ENCODE results near the gene DENND2D.
A peak's percentile ranks its signal among the peaks of the same experiment; 100 is the strongest.

DENND2D gene

GRCh38 chr1:111179968-111180533 lies 20.4 kb downstream of the DENND2D start:
- no peak for DNase-seq

GRCh38 chr1:111176678-111177077 lies 23.8 kb downstream of the DENND2D start:
- no peak for DNase-seq

GRCh38 chr1:111175349-111175748 lies 25.1 kb downstream of the DENND2D start:
- DNase-seq = no peak

- DNase-seq = no peak
These were observed 26.4 kb downstream of the DENND2D start for GRCh38 chr1:111174070-111174469.

GRCh38 chr1:111172463-111172862 lies 28.0 kb downstream of the DENND2D start:
- DNase-seq = no peak

- no peak for DNase-seq
These were observed 36.3 kb downstream of the DENND2D start for GRCh38 chr1:111164151-111164550.

- no peak for DNase-seq
These were observed 37.1 kb downstream of the DENND2D start for GRCh38 chr1:111163363-111163762.

- no peak for DNase-seq
These were observed 38.0 kb downstream of the DENND2D start for GRCh38 chr1:111162488-111162880.

- no peak for DNase-seq
These were observed 38.5 kb downstream of the DENND2D start for GRCh38 chr1:111161843-111162487.

- no peak for DNase-seq
These were observed 43.0 kb downstream of the DENND2D start for GRCh38 chr1:111157431-111157830.

GRCh38 chr1:111154021-111154999 lies 46.1 kb downstream of the DENND2D start:
- DNase-seq = no peak

- no peak for DNase-seq
These were observed 48.6 kb downstream of the DENND2D start for GRCh38 chr1:111151838-111152237.

- DNase-seq = no peak
These were observed 52.0 kb downstream of the DENND2D start for GRCh38 chr1:111148376-111148881.

GRCh38 chr1:111147948-111148347 lies 52.5 kb downstream of the DENND2D start:
- no peak for DNase-seq

GRCh38 chr1:111145963-111146768 lies 54.3 kb downstream of the DENND2D start:
- no peak for DNase-seq

GRCh38 chr1:111145542-111145941 lies 54.9 kb downstream of the DENND2D start:
- DNase-seq = no peak

GRCh38 chr1:111142356-111142975 lies 58.0 kb downstream of the DENND2D start:
- no peak for DNase-seq

- no peak for DNase-seq
These were observed 58.9 kb downstream of the DENND2D start for GRCh38 chr1:111141245-111142220.

- peak in 5 of 56 donors; percentile 2 to 55 (median 41) for DNase-seq
These were observed 59.8 kb downstream of the DENND2D start for GRCh38 chr1:111140680-111140967.

Data from amygdala (tissue), 56 donors.